B cell (primary cell): ENCODE data around the gene SFTPA2.
"Not testable (repeated sequence)": the region's sequence is repeated elsewhere in the genome, so short reads cannot be mapped to it uniquely, and the experiment has no call there.

ENCODE experiments used
- EZH2 ChIP-seq: IDR thresholded peaks from 2 replicates; pipeline ENCODE4 v1.6.1; 2012; ENCODE audit warnings: borderline replicate concordance, low read depth, mild to moderate bottlenecking, moderate library complexity, low read length; ENCODE audit not compliant: insufficient read depth, poor library complexity, severe bottlenecking
- TF ChIP-seq, protein P1 (sequence below): fragments of 200-600 bp; IDR thresholded peaks from one replicate; pipeline ENCODE4 v1.8.0; 2022; ENCODE audit warnings: antibody characterized with exemption, mild to moderate bottlenecking

GRCh38 chr10:79523157-79523853, 36.9 kb downstream of the SFTPA2 start:
- TF ChIP-seq, protein P1, sequence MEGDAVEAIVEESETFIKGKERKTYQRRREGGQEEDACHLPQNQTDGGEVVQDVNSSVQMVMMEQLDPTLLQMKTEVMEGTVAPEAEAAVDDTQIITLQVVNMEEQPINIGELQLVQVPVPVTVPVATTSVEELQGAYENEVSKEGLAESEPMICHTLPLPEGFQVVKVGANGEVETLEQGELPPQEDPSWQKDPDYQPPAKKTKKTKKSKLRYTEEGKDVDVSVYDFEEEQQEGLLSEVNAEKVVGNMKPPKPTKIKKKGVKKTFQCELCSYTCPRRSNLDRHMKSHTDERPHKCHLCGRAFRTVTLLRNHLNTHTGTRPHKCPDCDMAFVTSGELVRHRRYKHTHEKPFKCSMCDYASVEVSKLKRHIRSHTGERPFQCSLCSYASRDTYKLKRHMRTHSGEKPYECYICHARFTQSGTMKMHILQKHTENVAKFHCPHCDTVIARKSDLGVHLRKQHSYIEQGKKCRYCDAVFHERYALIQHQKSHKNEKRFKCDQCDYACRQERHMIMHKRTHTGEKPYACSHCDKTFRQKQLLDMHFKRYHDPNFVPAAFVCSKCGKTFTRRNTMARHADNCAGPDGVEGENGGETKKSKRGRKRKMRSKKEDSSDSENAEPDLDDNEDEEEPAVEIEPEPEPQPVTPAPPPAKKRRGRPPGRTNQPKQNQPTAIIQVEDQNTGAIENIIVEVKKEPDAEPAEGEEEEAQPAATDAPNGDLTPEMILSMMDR = not testable (repeated sequence)
- not testable (repeated sequence) for TF ChIP-seq EZH2
